Left ventricle myocardium inferior (tissue), 1 donor: ENCODE measurements around the gene FHIT. TPM values are rescaled to one million over a fixed set of nuclear protein-coding genes. Genes with fewer than 3 reads are reported as not detected.

Source experiments
- DNase-seq: peaks from one replicate; pipeline ENCODE4 v3.0.0-alpha.2; 2020
- H3K27ac ChIP-seq: fragments of 200-600 bp; replicated peaks from 2 replicates; pipeline ENCODE4 v1.8.0; 2021
- H3K27me3 ChIP-seq: fragments of 200-600 bp; 2 replicates; pipeline ENCODE4 v1.8.0; 2021; ENCODE audit warnings: low read depth
- H3K36me3 ChIP-seq: fragments of 200-600 bp; 2 replicates; pipeline ENCODE4 v1.8.0; 2021
- H3K4me1 ChIP-seq: fragments of 200-600 bp; 2 replicates; pipeline ENCODE4 v1.8.0; 2021
- H3K4me3 ChIP-seq: fragments of 200-600 bp; 2 replicates; pipeline ENCODE4 v1.8.0; 2021; ENCODE audit warnings: mild to moderate bottlenecking, moderate library complexity
- H3K9me3 ChIP-seq: fragments of 200-600 bp; replicated peaks from 2 replicates; pipeline ENCODE4 v1.8.0; 2021
- intact Hi-C: fragments of 100-400 bp; cut with micrococcal nuclease; formaldehyde crosslinking; loops from one replicate; pipeline ENCODE4 v1.11.0; 2022
- total RNA-seq: library from RNA; stranded (reverse); fragmentation: NEBNext Ultra II Directional; extraction: Animal tissue kit (Norgen Biotek cat#: 25700); gene quantifications from one replicate; pipeline ENCODE4 v1.2.1, GENCODE V29; 2021
- TF ChIP-seq, protein P1 (sequence below): fragments of 200-600 bp; IDR thresholded peaks from 2 replicates; pipeline ENCODE4 v1.8.0; 2021; ENCODE audit warnings: antibody characterized with exemption, mild to moderate bottlenecking, borderline replicate concordance
- donor health status: DM: no; HTN: yes; CAD: no; lungs with severe emphysema.

Gene FHIT
- total RNA-seq, 1 donor from 2014 or later: 16.0 TPM

GRCh38 chr3:60986552-60986951 is 264.7 kb downstream of the FHIT start:
- no peaks in the 10 kb centered on the region for H3K36me3 ChIP-seq
- no peaks in the 10 kb centered on the region for H3K27me3 ChIP-seq
- intact Hi-C loops: no loop called here
- H3K4me1 ChIP-seq: peaks cover 22% of the 10 kb centered on the region
- H3K4me3 ChIP-seq: no peak overlapping the region
- TF ChIP-seq, protein P1, sequence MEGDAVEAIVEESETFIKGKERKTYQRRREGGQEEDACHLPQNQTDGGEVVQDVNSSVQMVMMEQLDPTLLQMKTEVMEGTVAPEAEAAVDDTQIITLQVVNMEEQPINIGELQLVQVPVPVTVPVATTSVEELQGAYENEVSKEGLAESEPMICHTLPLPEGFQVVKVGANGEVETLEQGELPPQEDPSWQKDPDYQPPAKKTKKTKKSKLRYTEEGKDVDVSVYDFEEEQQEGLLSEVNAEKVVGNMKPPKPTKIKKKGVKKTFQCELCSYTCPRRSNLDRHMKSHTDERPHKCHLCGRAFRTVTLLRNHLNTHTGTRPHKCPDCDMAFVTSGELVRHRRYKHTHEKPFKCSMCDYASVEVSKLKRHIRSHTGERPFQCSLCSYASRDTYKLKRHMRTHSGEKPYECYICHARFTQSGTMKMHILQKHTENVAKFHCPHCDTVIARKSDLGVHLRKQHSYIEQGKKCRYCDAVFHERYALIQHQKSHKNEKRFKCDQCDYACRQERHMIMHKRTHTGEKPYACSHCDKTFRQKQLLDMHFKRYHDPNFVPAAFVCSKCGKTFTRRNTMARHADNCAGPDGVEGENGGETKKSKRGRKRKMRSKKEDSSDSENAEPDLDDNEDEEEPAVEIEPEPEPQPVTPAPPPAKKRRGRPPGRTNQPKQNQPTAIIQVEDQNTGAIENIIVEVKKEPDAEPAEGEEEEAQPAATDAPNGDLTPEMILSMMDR: no peak
- H3K27ac ChIP-seq: no peak overlapping the region
- peaks cover 9% of the 10 kb centered on the region for H3K9me3 ChIP-seq
- no peak for DNase-seq

DNA sequence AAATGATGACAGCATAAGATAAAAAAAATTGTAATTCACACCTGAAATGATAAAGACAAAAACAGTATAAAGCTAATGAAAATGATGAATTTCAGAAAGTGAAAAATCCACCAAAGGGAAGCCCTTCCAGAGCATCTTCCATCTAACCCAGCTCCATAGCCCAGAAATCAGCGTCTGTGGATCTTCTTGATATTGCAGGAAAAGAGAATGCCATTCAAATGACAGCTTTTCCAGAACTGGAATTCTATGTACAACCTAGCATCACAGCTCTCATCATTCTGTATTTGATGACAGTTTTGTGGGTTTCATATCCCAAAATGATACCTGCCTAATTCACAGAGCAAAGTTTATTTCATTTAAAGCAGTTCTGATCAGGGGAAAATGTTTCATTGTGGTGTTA is 267.3 kb downstream of the FHIT start:
- DNase-seq: no peak
- Histone ChIP-seq H3K27me3 (no peaks in the 10 kb centered on the region), H3K36me3 (no peaks in the 10 kb centered on the region), H3K9me3 (peaks cover 9% of the 10 kb centered on the region), H3K4me3 (no peak overlapping the region), H3K27ac (no peak overlapping the region), H3K4me1 (peaks cover 6% of the 10 kb centered on the region)
- TF ChIP-seq, protein P1: no peak
- intact Hi-C loops: no loop called here

DNA sequence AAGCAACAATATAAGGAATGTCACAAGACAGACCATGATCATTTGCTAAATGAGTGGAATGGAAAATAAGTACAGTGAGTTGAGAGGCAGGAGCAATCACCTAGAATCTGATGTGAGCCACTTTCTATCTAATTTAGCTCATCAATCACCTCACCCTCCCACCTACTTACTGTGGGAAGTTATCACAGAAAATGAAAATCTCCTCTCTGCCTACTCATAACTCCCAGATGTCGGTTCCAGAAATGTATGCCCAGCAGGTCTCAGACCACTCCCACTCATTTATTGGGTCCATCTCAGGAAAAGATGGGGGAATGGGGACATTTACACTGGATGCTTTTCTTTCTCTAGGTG is 270.9 kb downstream of the FHIT start:
- H3K9me3 ChIP-seq: no peaks in the 10 kb centered on the region
- no peak overlapping the region for H3K4me3 ChIP-seq
- intact Hi-C loops: no loop called here
- H3K4me1 ChIP-seq: no peaks in the 10 kb centered on the region
- H3K36me3 ChIP-seq: no peaks in the 10 kb centered on the region
- H3K27me3 ChIP-seq: no peaks in the 10 kb centered on the region
- DNase-seq: no peak
- no peak overlapping the region for H3K27ac ChIP-seq
- TF ChIP-seq, protein P1: no peak

- Histone ChIP-seq H3K27ac (no peak overlapping the region), H3K9me3 (no peaks in the 10 kb centered on the region), H3K4me3 (no peak overlapping the region), H3K27me3 (no peaks in the 10 kb centered on the region), H3K4me1 (no peaks in the 10 kb centered on the region), H3K36me3 (no peaks in the 10 kb centered on the region)
- DNase-seq: no peak
- intact Hi-C loops: no loop called here
- TF ChIP-seq, protein P1: no peak
Measured at GRCh38 chr3:60979461-60980341, 271.6 kb downstream of the FHIT start.

GRCh38 chr3:60973321-60973720 is 277.9 kb downstream of the FHIT start:
- no peak overlapping the region for H3K4me3 ChIP-seq
- peaks cover 33% of the 10 kb centered on the region for H3K9me3 ChIP-seq
- H3K27ac ChIP-seq: no peak overlapping the region
- intact Hi-C loops: no loop called here
- H3K4me1 ChIP-seq: no peaks in the 10 kb centered on the region
- no peak for DNase-seq
- H3K27me3 ChIP-seq: no peaks in the 10 kb centered on the region
- no peaks in the 10 kb centered on the region for H3K36me3 ChIP-seq
- TF ChIP-seq, protein P1: no peak
